ENCODE data around the gene JAZF1. TPM values are rescaled to one million over a fixed set of nuclear protein-coding genes. Genes with fewer than 3 reads are reported as not detected.

JAZF1 gene
- 10 to 100 TPM; 13.9 to 15.7 (median 15.2) TPM for polyA plus RNA-seq (ENCODE audit: insufficient read depth in 1 of 5, insufficient read length in 5 of 5, low replicate concordance in 1 of 5)
- long read RNA-seq, donor 1, transcript JAZF1-201 (5 exons, 3,125 nt), result major isoform, 6 of 6 reads
- long read RNA-seq, donor 1, partial matches to known transcripts, result 0 of 6 reads
- long read RNA-seq, donor 1, other reads (novel, unspliced or antisense), result 0 of 6 reads
- long read RNA-seq, donor 2, partial matches to known transcripts, result 0 of 1 reads
- long read RNA-seq, donor 2, other reads (novel, unspliced or antisense), result 0 of 1 reads
- long read RNA-seq, donor 3, partial matches to known transcripts, result 0 of 2 reads
- long read RNA-seq, donor 3, other reads (novel, unspliced or antisense), result 0 of 2 reads
- long read RNA-seq, donor 4, transcript JAZF1-201 (5 exons, 3,125 nt), result major isoform, 5 of 5 reads
- long read RNA-seq, donor 4, partial matches to known transcripts, result 0 of 5 reads
- long read RNA-seq, donor 4, other reads (novel, unspliced or antisense), result 0 of 5 reads
- long read RNA-seq, donor 5, transcript JAZF1-201 (5 exons, 3,125 nt), result major isoform, 7 of 7 reads
- long read RNA-seq, donor 5, partial matches to known transcripts, result 0 of 7 reads
- long read RNA-seq, donor 5, other reads (novel, unspliced or antisense), result 0 of 7 reads
- long read RNA-seq, donor 6, partial matches to known transcripts, result 0 of 3 reads
- long read RNA-seq, donor 6, other reads (novel, unspliced or antisense), result 0 of 3 reads
- long read RNA-seq, donor 7, partial matches to known transcripts, result 0 of 3 reads
- long read RNA-seq, donor 7, other reads (novel, unspliced or antisense), result 0 of 3 reads
- long read RNA-seq, donor 8, partial matches to known transcripts, result 0 of 4 reads
- long read RNA-seq, donor 8, other reads (novel, unspliced or antisense), result 0 of 4 reads

GRCh38 chr7:28180364-28181147 lies at the start of gene JAZF1:
JAZF1 (minus strand) TSS chr7:28180795.
- peak; percentile 55 to 61 for DNase-seq

- DNase-seq, result no peak
These were observed 49.7 kb upstream of the JAZF1 start for GRCh38 chr7:28230261-28230660.

- DNase-seq, result no peak
These were observed 47.8 kb upstream of the JAZF1 start for GRCh38 chr7:28228396-28228795.

DNA sequence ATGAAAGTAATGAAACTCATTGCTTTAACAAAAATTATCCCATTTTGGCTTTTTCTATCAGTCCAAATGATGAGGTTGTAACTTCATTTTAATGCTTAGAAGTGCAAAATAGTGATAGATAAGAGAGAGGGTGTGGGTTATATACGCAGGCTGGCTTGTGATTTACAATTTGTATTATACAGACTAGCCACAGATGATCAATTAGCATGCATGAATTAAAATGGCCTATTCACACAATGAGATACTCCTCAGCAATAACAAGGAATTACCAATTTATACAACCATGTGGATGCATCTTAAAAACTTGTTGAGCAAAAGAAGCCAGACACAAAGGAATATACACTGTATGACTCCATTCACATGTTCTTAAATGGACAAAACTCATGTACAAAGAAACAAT lies 45.4 kb upstream of the JAZF1 start:
- DNase-seq, result no peak

DNA sequence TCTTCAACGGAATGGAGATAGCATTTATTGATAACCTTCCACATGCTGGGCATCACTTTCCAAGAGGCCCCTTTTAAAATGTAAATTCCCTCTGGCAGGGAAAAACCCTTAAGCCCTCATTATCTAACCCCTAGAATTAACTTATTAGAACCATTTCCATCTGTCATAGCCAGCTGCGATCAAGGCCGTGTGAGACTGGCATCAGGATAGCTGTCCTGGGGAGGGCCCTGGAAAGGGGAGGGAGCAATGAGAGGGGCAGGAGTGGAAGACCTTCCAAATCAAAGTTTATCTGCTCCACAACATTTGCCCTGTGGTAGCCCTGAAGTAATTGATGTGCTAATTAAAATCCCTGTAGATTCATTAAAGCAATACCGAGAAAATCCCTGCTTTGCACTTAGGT lies 45.0 kb upstream of the JAZF1 start:
- no peak for DNase-seq

DNA sequence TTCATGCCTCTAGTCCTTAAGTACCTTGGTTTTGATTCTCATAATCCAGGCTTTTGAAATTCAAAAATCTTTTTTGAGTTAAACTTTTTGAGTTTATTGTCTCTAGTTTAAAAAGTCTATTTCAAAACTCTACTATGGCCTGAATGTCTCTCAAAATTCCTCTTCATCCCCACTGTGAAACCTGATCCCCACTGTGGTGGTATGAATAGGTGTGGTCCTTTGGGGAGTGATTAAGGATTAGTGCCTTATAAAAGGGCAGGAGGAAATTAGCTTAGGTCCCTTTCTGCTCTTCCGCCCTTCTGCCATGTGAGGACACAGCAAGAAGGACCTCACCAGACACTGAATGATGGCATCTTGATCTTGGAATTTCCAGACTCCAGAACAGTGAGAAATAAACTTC lies 44.1 kb upstream of the JAZF1 start:
- no peak for DNase-seq

- DNase-seq, result no peak
These were observed 43.6 kb upstream of the JAZF1 start for GRCh38 chr7:28224172-28224571.

DNA sequence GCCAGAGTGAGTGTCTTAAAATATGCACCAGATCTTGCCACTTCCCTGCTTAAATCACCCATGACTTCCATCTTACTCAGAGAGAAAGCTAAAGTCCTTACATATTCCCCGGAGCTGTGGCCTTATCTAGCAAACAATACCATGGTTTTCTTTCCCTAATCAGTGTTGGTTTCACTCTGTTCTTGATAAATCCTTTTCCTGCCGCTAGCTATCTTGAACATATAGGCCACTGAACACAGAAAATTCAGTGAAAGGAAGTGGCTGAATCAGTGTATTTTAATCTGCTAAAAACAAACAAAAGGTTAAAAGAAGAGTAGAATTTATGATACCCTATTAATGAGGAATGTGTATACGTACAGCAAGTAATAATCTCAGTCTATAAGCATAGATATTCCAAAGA lies 42.0 kb upstream of the JAZF1 start:
- no peak for DNase-seq

- no peak for DNase-seq
These were observed 39.2 kb upstream of the JAZF1 start for GRCh38 chr7:28219793-28220192.

DNA sequence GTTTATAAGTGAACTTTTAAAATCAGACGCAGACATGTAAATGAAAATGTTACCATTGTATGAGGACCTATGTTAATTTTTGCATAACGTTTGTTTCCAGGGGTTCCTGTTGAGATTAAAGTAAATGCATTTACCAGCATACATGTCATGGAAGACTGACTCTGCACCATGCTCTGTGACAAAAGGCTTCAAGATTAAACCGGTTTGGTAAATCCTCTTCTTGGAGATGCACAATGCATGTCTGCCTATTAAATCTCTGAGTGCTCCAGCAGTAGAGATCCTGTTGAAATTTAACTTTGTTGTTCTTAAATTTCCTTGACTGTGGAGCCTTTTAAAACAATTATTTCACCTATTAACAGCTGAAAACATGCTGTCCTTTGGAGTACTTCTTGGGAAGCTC lies 36.5 kb upstream of the JAZF1 start:
- DNase-seq, result no peak

- no peak for DNase-seq
These were observed 30.4 kb upstream of the JAZF1 start for GRCh38 chr7:28211006-28211405.

- no peak for DNase-seq
These were observed 27.9 kb upstream of the JAZF1 start for GRCh38 chr7:28208506-28208905.

DNA sequence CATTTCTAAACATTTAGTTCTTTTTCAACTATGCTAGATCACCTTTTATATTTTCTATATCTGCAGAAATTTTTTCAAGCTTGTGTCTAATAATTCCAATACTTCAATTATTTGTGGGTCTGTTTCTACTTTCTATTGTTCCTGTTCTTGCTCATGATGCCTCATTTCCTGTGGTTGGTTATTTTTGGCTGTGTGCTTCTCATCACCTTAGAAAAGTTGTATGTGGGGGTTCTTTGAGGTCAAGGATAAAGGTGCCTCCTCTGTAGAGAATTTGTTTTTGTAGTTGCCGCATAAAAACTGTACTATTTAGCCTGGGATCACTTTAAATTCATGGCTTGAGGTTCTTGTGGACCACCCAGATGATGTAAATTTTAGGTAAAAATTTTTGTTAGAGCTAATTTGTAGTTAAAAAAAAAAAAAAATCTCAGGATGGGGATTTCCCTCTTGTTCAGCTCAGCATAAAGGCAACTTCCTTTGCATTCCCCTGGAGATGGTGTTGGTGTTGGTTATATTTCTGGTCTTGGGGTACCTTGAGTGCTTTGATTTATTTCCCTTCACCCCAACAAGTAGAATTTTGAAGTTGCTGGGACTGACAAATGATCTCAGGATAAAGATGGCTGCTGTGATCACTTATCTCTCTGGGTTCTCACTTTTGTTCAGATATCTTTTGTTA lies 27.0 kb upstream of the JAZF1 start:
- DNase-seq, result no peak

GRCh38 chr7:28205506-28205905 lies 24.9 kb upstream of the JAZF1 start:
- DNase-seq, result no peak

DNA sequence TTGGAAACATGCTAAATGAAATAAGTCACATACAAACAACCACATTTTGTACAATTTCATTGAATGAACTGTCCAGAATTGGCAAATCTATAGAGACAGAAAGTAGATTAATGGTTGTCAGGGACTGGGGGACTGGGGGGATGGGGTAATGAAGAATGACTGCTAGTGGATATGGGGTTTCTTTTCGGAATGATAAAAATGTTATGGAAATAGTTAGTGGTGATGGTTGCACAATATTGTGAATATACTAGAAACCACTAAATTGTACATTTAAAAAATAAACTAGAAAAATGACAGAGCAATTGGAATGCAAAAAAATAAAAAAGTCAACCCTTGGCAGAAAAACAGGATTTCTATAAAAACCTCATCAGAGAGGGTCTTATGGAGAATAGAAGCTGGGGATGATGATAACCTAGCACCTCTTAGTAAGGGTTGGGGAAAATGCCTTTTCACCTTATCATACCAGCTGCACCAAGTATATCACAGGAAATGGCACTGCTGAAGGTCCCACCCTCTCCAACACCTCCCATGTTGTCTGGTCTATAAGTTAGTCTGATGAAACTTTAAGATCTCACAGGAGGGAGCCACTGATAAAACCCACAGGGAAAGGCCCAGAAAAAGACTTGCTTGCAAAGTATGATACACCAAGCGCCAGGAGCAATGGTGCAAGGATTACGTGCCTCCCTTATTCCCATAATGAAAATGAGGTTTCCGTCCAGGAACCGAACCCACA lies 23.1 kb upstream of the JAZF1 start:
- no peak for DNase-seq

DNA sequence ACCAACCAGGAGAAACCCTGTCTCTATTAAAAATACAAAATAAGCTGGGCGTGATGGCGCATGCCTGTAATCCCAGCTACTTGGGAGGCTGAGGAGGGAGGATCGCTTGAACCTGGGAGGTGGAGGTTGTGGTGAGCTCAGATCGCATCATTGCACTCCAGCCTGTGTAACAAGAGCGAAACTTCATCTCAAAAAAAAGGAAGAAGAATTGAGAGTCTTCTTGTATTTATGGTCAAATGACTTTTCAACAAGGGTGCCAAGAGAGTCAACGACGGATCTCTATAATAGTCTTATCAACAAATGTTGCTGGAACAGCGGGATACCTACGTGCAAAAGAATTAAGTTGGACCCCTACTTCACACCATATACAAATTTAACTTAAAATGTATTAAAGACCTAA lies 21.6 kb upstream of the JAZF1 start:
- DNase-seq, result no peak

GRCh38 chr7:28201131-28201530 lies 20.5 kb upstream of the JAZF1 start:
- no peak for DNase-seq

GRCh38 chr7:28200598-28200997 lies 20.0 kb upstream of the JAZF1 start:
- no peak for DNase-seq

- DNase-seq, result no peak
These were observed 18.5 kb upstream of the JAZF1 start for GRCh38 chr7:28199021-28199510.

- DNase-seq, result no peak
These were observed 15.5 kb upstream of the JAZF1 start for GRCh38 chr7:28195910-28196620.

Data from right lung (tissue), 10 donors.